AG09309 (cell line): ENCODE measurements around the gene MED13L.

Source experiments
- DNase-seq: peaks from one replicate; pipeline ENCODE4 v3.0.0-alpha.2; 2010; ENCODE audit warnings: low read depth
- H3K4me3 ChIP-seq: 2 replicates; pipeline ENCODE4 v1.5.1; 2011; ENCODE audit warnings: mild to moderate bottlenecking, low read depth, low read length, moderate library complexity; ENCODE audit not compliant: control insufficient read depth
- CTCF ChIP-seq: IDR thresholded peaks from 2 replicates; pipeline ENCODE4 v1.5.1; 2011; ENCODE audit warnings: mild to moderate bottlenecking, low read depth, low read length, inconsistent platforms; ENCODE audit not compliant: insufficient read depth, control insufficient read depth; ENCODE audit errors: missing control alignments

MED13L gene

GRCh38 chr12:116304621-116305020, 27.1 kb upstream of the MED13L start:
- no peak for TF ChIP-seq CTCF
- H3K4me3 ChIP-seq = no peak overlapping the region
- DNase-seq = no peak

- no peak for TF ChIP-seq CTCF
- H3K4me3 ChIP-seq = no peak overlapping the region
- no peak for DNase-seq
Measured at GRCh38 chr12:116303929-116304328, 26.4 kb upstream of the MED13L start.

- H3K4me3 ChIP-seq = no peak overlapping the region
- no peak for DNase-seq
- TF ChIP-seq CTCF = no peak
Measured at GRCh38 chr12:116303066-116303465, 25.6 kb upstream of the MED13L start.

- no peak overlapping the region for H3K4me3 ChIP-seq
- no peak for TF ChIP-seq CTCF
- DNase-seq = no peak
Measured at GRCh38 chr12:116302166-116303058, 24.9 kb upstream of the MED13L start.

- no peak overlapping the region for H3K4me3 ChIP-seq
- DNase-seq = no peak
- no peak for TF ChIP-seq CTCF
Measured at GRCh38 chr12:116301621-116302020, 24.1 kb upstream of the MED13L start.

GRCh38 chr12:116299665-116300328, 22.3 kb upstream of the MED13L start:
- DNase-seq = no peak
- no peak overlapping the region for H3K4me3 ChIP-seq
- TF ChIP-seq CTCF = no peak
